MM.1S (cell line): ENCODE data around the gene CDKN2B-AS1.

Experiments used
- DNase-seq: peaks from one replicate; pipeline ENCODE4 v3.0.0-alpha.2; 2015
- H2AFZ ChIP-seq: fragments of 300-600 bp; sonication (generic); 2 replicates; pipeline ENCODE4 v1.6.0; 2016; ENCODE audit warnings: antibody characterized with exemption, low read length
- H3F3A ChIP-seq: fragments of 300-600 bp; sonication (generic); 2 replicates; pipeline ENCODE4 v1.6.1; 2016; ENCODE audit warnings: mild to moderate bottlenecking, antibody characterized with exemption, low read length, moderate library complexity, mixed read lengths; ENCODE audit not compliant: insufficient read depth
- H3K27ac ChIP-seq: fragments of 300-600 bp; sonication (generic); 2 replicates; pipeline ENCODE4 v1.5.1; 2016; ENCODE audit warnings: mild to moderate bottlenecking, low read length
- H3K27me3 ChIP-seq: fragments of 300-600 bp; sonication (generic); replicated peaks from 2 replicates; pipeline ENCODE4 v1.6.0; 2016; ENCODE audit warnings: low read length; ENCODE audit not compliant: insufficient read depth
- H3K36me3 ChIP-seq: fragments of 300-600 bp; sonication (generic); replicated peaks from 2 replicates; pipeline ENCODE4 v1.6.1; 2016; ENCODE audit warnings: mild to moderate bottlenecking, low read length, mixed read lengths; ENCODE audit not compliant: insufficient read depth
- H3K4me1 ChIP-seq: fragments of 300-600 bp; sonication (generic); 2 replicates; pipeline ENCODE4 v1.6.1; 2016; ENCODE audit warnings: low read length, mixed read lengths
- H3K4me2 ChIP-seq: fragments of 300-600 bp; sonication (generic); 2 replicates; pipeline ENCODE4 v1.6.0; 2016; ENCODE audit warnings: low read depth, low read length
- H3K4me3 ChIP-seq: fragments of 300-600 bp; sonication (generic); 2 replicates; pipeline ENCODE4 v1.5.1; 2016; ENCODE audit warnings: low read length, mixed read lengths
- H3K79me2 ChIP-seq: fragments of 300-600 bp; sonication (generic); 2 replicates; pipeline ENCODE4 v1.6.1; 2016; ENCODE audit warnings: mixed run types, low read length, mixed read lengths
- H3K9ac ChIP-seq: fragments of 300-600 bp; sonication (generic); 2 replicates; pipeline ENCODE4 v1.6.1; 2016; ENCODE audit warnings: low read length, mixed read lengths
- H3K9me2 ChIP-seq: fragments of 300-600 bp; sonication (generic); replicated peaks from 2 replicates; pipeline ENCODE4 v1.6.1; 2016; ENCODE audit warnings: mild to moderate bottlenecking, low read length, mixed read lengths; ENCODE audit not compliant: insufficient read depth
- H3K9me3 ChIP-seq: fragments of 300-600 bp; sonication (generic); replicated peaks from 2 replicates; pipeline ENCODE4 v1.6.1; 2016; ENCODE audit warnings: mild to moderate bottlenecking, low read length, mixed read lengths; ENCODE audit not compliant: insufficient read depth
- H4K20me1 ChIP-seq: fragments of 300-600 bp; sonication (generic); 2 replicates; pipeline ENCODE4 v1.6.1; 2016; ENCODE audit warnings: mild to moderate bottlenecking, low read length, moderate library complexity, mixed read lengths; ENCODE audit not compliant: insufficient read depth
- CTCF ChIP-seq: fragments of 300-600 bp; sonication (generic); IDR thresholded peaks from 2 replicates; pipeline ENCODE4 v1.5.1; 2016; ENCODE audit warnings: antibody characterized with exemption, low read length, mixed read lengths
- EZH2 ChIP-seq: fragments of 300-600 bp; sonication (generic); optimal IDR thresholded peaks from 2 replicates; pipeline ENCODE3; 2017; ENCODE audit warnings: low read depth, mild to moderate bottlenecking, antibody characterized with exemption, low read length, mixed read lengths
- EZH2phosphoT487 ChIP-seq: fragments of 300-600 bp; sonication (generic); IDR thresholded peaks from 2 replicates; pipeline ENCODE4 v1.6.1; 2018; ENCODE audit warnings: antibody characterized with exemption, low read length

Gene CDKN2B-AS1

GRCh38 chr9:21996858-21997257 lies 2.3 kb downstream of the CDKN2B-AS1 start:
- Histone ChIP-seq H3K4me3 (no peak overlapping the region), H3K4me2 (no peak overlapping the region), H3K9me2 (no peaks in the 10 kb centered on the region), H3K9ac (no peak overlapping the region), H3K4me1 (no peaks in the 10 kb centered on the region), H3F3A (no peaks in the 10 kb centered on the region), H3K27me3 (no peaks in the 10 kb centered on the region), H2AFZ (no peak overlapping the region), H3K9me3 (no peaks in the 10 kb centered on the region), H3K27ac (no peak overlapping the region), H4K20me1 (no peaks in the 10 kb centered on the region), H3K36me3 (no peaks in the 10 kb centered on the region), H3K79me2 (no peaks in the 10 kb centered on the region)
- DNase-seq: no peak
- TF ChIP-seq EZH2 (no peak), EZH2phosphoT487 (no peak), CTCF (no peak)

GRCh38 chr9:21997480-21997879 lies 2.9 kb downstream of the CDKN2B-AS1 start:
- Histone ChIP-seq H3K79me2 (no peaks in the 10 kb centered on the region), H3K9ac (no peak overlapping the region), H3K4me2 (no peak overlapping the region)

GRCh38 chr9:21998026-21998425 lies 3.4 kb downstream of the CDKN2B-AS1 start:
- Histone ChIP-seq H4K20me1 (no peaks in the 10 kb centered on the region), H3K79me2 (no peaks in the 10 kb centered on the region)

More at GRCh38 chr9:21997480-21997879, 2.9 kb downstream of the CDKN2B-AS1 start:
- H3K4me1 ChIP-seq: no peaks in the 10 kb centered on the region
- no peak overlapping the region for H2AFZ ChIP-seq
- H3K9me2 ChIP-seq: no peaks in the 10 kb centered on the region
- no peak for DNase-seq
- H3K9me3 ChIP-seq: no peaks in the 10 kb centered on the region
- no peaks in the 10 kb centered on the region for H4K20me1 ChIP-seq
- no peak overlapping the region for H3K27ac ChIP-seq
- TF ChIP-seq EZH2 (no peak), CTCF (no peak), EZH2phosphoT487 (no peak)
- no peaks in the 10 kb centered on the region for H3K36me3 ChIP-seq
- no peaks in the 10 kb centered on the region for H3K27me3 ChIP-seq
- H3K4me3 ChIP-seq: no peak overlapping the region
- no peaks in the 10 kb centered on the region for H3F3A ChIP-seq

More at GRCh38 chr9:21998026-21998425, 3.4 kb downstream of the CDKN2B-AS1 start:
- no peaks in the 10 kb centered on the region for H3K36me3 ChIP-seq
- no peaks in the 10 kb centered on the region for H3F3A ChIP-seq
- H3K27ac ChIP-seq: no peak overlapping the region
- no peaks in the 10 kb centered on the region for H3K27me3 ChIP-seq
- no peaks in the 10 kb centered on the region for H3K9me3 ChIP-seq
- H3K9ac ChIP-seq: no peak overlapping the region
- no peak overlapping the region for H3K4me3 ChIP-seq
- TF ChIP-seq EZH2 (no peak), CTCF (no peak), EZH2phosphoT487 (no peak)
- no peaks in the 10 kb centered on the region for H3K9me2 ChIP-seq
- H3K4me2 ChIP-seq: no peak overlapping the region
- DNase-seq: no peak
- no peak overlapping the region for H2AFZ ChIP-seq
- no peaks in the 10 kb centered on the region for H3K4me1 ChIP-seq
